Gastrocnemius medialis (tissue), 4 donors: ENCODE results near the gene C16orf87. TPM values are rescaled to one million over a fixed set of nuclear protein-coding genes. Genes with fewer than 3 reads are reported as not detected.

Experiments used
- ATAC-seq, 2 donors: fragments of 150-250 bp; one replicate each; pipeline ENCODE4 v1.9.1; 2016
- DNase-seq, 2 donors: peaks; one replicate each; pipeline ENCODE4 v3.0.0-alpha.2; 2019
- H3K27ac ChIP-seq, 4 donors: fragments of 200-600 bp; sonication (generic); 1 replicate in 1 of 4; 2 replicates in 3 of 4; pipeline ENCODE4 v1.5.1; 2016 to 2018; ENCODE audit warnings: mild to moderate bottlenecking in 2 of 4, moderate library complexity in 1 of 4
- H3K27me3 ChIP-seq, 3 donors: fragments of 200-600 bp; sonication (generic) in 2 of 3; 1 replicate in 1 of 3; 2 replicates in 2 of 3; pipeline versions ENCODE4 v1.5.1 to v1.6.0; 2016 to 2019; ENCODE audit warnings: mild to moderate bottlenecking in 1 of 3, moderate library complexity in 1 of 3
- H3K36me3 ChIP-seq, 2 donors: fragments of 200-600 bp; sonication (generic) in 1 of 2; one replicate each; pipeline ENCODE4 v1.5.1; 2017 to 2018
- H3K4me1 ChIP-seq, 2 donors: fragments of 200-600 bp; sonication (generic) in 1 of 2; one replicate each; pipeline ENCODE4 v1.5.1; 2016 to 2017; ENCODE audit warnings: mild to moderate bottlenecking in 2 of 2
- H3K4me3 ChIP-seq, 4 donors: fragments of 200-600 bp; sonication (generic) in 3 of 4; 1 replicate in 1 of 4; 2 replicates in 3 of 4; pipeline ENCODE4 v1.5.1; 2016 to 2019; ENCODE audit warnings: mild to moderate bottlenecking in 2 of 4
- H3K9me3 ChIP-seq, 3 donors: fragments of 200-600 bp; sonication (generic) in 2 of 3; 1 replicate in 1 of 3; 2 replicates in 2 of 3; pipeline ENCODE4 v1.5.1; 2016 to 2019
- CTCF ChIP-seq, 5 experiments: fragments of 450-650 bp in 3 of 5; fragments of 200-600 bp in 2 of 5; sonication (generic) in 2 of 5; IDR thresholded peaks in 4 of 5; conservative IDR thresholded peaks in 1 of 5; 1 replicate in 4 of 5; 2 replicates in 1 of 5; pipeline ENCODE4 v1.5.1; 2016 to 2019; ENCODE audit warnings: antibody characterized with exemption in 5 of 5, mild to moderate bottlenecking in 3 of 5, moderate library complexity in 3 of 5
- POLR2A ChIP-seq, 2 donors: fragments of 450-650 bp; IDR thresholded peaks; one replicate each; pipeline ENCODE4 v1.6.1; 2017; ENCODE audit warnings: antibody characterized with exemption in 2 of 2, mild to moderate bottlenecking in 2 of 2, moderate library complexity in 2 of 2
- in situ Hi-C, 4 donors: fragments of 200-750 bp; cut with MboI; loops; one replicate each; pipeline versions ENCODE4 v1.15.0 to v1.8.0; 2017; ENCODE audit warnings: low sequenced_read_pairs in 4 of 4
- intact Hi-C: fragments of 100-400 bp; cut with DNase I; formaldehyde crosslinking; loops from one replicate; pipeline ENCODE4 v1.15.1; 2023; ENCODE audit warnings: low total_unique reads
- total RNA-seq, 4 donors: library from RNA; depleted of rRNA; stranded (reverse); fragments of >200 nt; gene quantifications; one replicate each; pipeline versions ENCODE4 v1.1.0 to v1.2.3, GENCODE V29; 2016

C16orf87 gene
- total RNA-seq, 4 donors from 2014 or later, result 13.5 to 22.4 (median 20.3) TPM

GRCh38 chr16:46844771-46845170 is 13.8 kb upstream of the C16orf87 start:
- no peak for TF ChIP-seq POLR2A (IDR thresholded peaks at IDR 0.05)
- no peak for TF ChIP-seq CTCF (IDR thresholded peaks at IDR 0.05 in 4 of 5, conservative IDR thresholded peaks at IDR 0.05 in 1 of 5)
- H3K36me3 ChIP-seq, result no peaks in the 10 kb centered on the region
- H3K9me3 ChIP-seq, result no peaks in the 10 kb centered on the region
- ATAC-seq, result no peak
- no peaks in the 10 kb centered on the region for H3K27me3 ChIP-seq
- no peak overlapping the region for H3K27ac ChIP-seq
- intact Hi-C loops, result no loop called here
- no peak for DNase-seq
- no peaks in the 10 kb centered on the region for H3K4me1 ChIP-seq
- H3K4me3 ChIP-seq, result no peak overlapping the region
- in situ Hi-C loops, result no loop called here

- Histone ChIP-seq H3K27me3 (no peaks in the 10 kb centered on the region), H3K4me3 (no peak overlapping the region), H3K36me3 (no peaks in the 10 kb centered on the region), H3K9me3 (no peaks in the 10 kb centered on the region), H3K4me1 (no peaks in the 10 kb centered on the region), H3K27ac (no peak overlapping the region)
- intact Hi-C loops (no loop called here), in situ Hi-C loops (no loop called here)
- ATAC-seq, result no peak
- TF ChIP-seq POLR2A (IDR thresholded peaks at IDR 0.05) (no peak), CTCF (IDR thresholded peaks at IDR 0.05 in 4 of 5, conservative IDR thresholded peaks at IDR 0.05 in 1 of 5) (no peak)
- DNase-seq, result no peak
Observed at GRCh38 chr16:46843898-46844642, 13.1 kb upstream of the C16orf87 start.

- TF ChIP-seq CTCF (IDR thresholded peaks at IDR 0.05 in 4 of 5, conservative IDR thresholded peaks at IDR 0.05 in 1 of 5) (no peak), POLR2A (IDR thresholded peaks at IDR 0.05) (no peak)
- DNase-seq, result no peak
- ATAC-seq, result no peak
- Histone ChIP-seq H3K27ac (no peak overlapping the region), H3K36me3 (no peaks in the 10 kb centered on the region), H3K4me1 (no peaks in the 10 kb centered on the region), H3K9me3 (no peaks in the 10 kb centered on the region), H3K4me3 (no peak overlapping the region), H3K27me3 (no peaks in the 10 kb centered on the region)
- in situ Hi-C loops (no loop called here), intact Hi-C loops (no loop called here)
Observed at GRCh38 chr16:46842192-46842895, 11.4 kb upstream of the C16orf87 start.

GRCh38 chr16:46839986-46840443 is 9.0 kb upstream of the C16orf87 start:
- TF ChIP-seq POLR2A (IDR thresholded peaks at IDR 0.05), result no peak
- no peak for TF ChIP-seq CTCF (IDR thresholded peaks at IDR 0.05 in 4 of 5, conservative IDR thresholded peaks at IDR 0.05 in 1 of 5)
- no peaks in the 10 kb centered on the region for H3K27me3 ChIP-seq
- in situ Hi-C loops, result no loop called here
- no peaks in the 10 kb centered on the region for H3K9me3 ChIP-seq
- H3K36me3 ChIP-seq, result no peaks in the 10 kb centered on the region
- intact Hi-C loops, result no loop called here
- DNase-seq, result no peak
- no peak overlapping the region for H3K27ac ChIP-seq
- ATAC-seq, result no peak
- H3K4me1 ChIP-seq, result no peaks in the 10 kb centered on the region
- H3K4me3 ChIP-seq, result no peak overlapping the region
